Osteocyte (in vitro differentiated cells): ENCODE results near the gene USP4. TPM values are rescaled to one million over a fixed set of nuclear protein-coding genes. Genes with fewer than 3 reads are reported as not detected.
"Not testable (repeated sequence)": the region's sequence is repeated elsewhere in the genome, so short reads cannot be mapped to it uniquely, and the experiment has no call there.

Experiments used
- DNase-seq: peaks from one replicate; pipeline ENCODE4 v3.0.0; 2021; ENCODE audit warnings: mixed read lengths; ENCODE audit not compliant: unreplicated experiment; ENCODE audit errors: extremely low spot score
- H3K27ac Mint-ChIP-seq: one replicate; pipeline ENCODE4 v1.8.0; 2021; ENCODE audit warnings: mild to moderate bottlenecking, mixed read lengths; ENCODE audit not compliant: unreplicated experiment
- H3K27me3 Mint-ChIP-seq: one replicate; pipeline ENCODE4 v1.8.0; 2021; ENCODE audit warnings: mixed read lengths; ENCODE audit not compliant: unreplicated experiment
- H3K36me3 Mint-ChIP-seq: one replicate; pipeline ENCODE4 v1.8.0; 2021; ENCODE audit warnings: mixed read lengths; ENCODE audit not compliant: unreplicated experiment
- H3K4me1 Mint-ChIP-seq: one replicate; pipeline ENCODE4 v1.8.0; 2021; ENCODE audit warnings: mixed read lengths; ENCODE audit not compliant: unreplicated experiment
- H3K4me3 Mint-ChIP-seq: one replicate; pipeline ENCODE4 v1.8.0; 2021; ENCODE audit warnings: mild to moderate bottlenecking, moderate library complexity, mixed read lengths; ENCODE audit not compliant: unreplicated experiment
- H3K9me3 Mint-ChIP-seq: one replicate; pipeline ENCODE4 v1.8.0; 2021; ENCODE audit warnings: mixed read lengths; ENCODE audit not compliant: unreplicated experiment
- CTCF ChIP-seq: fragments of 200-600 bp; sonication (generic); IDR thresholded peaks from 2 replicates; pipeline ENCODE4 v1.5.0; 2021; ENCODE audit warnings: antibody characterized with exemption, mild to moderate bottlenecking, moderate library complexity
- total RNA-seq: library from RNA; stranded (reverse); gene quantifications from 2 replicates; pipeline ENCODE4 v1.2.1, GENCODE V29; 2021

Gene USP4
- total RNA-seq, 1 donor from 2014 or later: 44.3 TPM

- Mint-ChIP-seq H3K27ac (peak overlapping the region; percentile 97), H3K36me3 (peaks cover 15% of the 10 kb centered on the region), H3K9me3 (no peaks in the 10 kb centered on the region)
Measured at GRCh38 chr3:49339581-49339940, 292 bp downstream of the USP4 start.

GRCh38 chr3:49333916-49334633, 5.8 kb downstream of the USP4 start:
- Mint-ChIP-seq H3K27ac (no peak overlapping the region), H3K27me3 (no peaks in the 10 kb centered on the region), H3K9me3 (no peaks in the 10 kb centered on the region), H3K4me3 (no peak overlapping the region), H3K4me1 (peaks cover 11% of the 10 kb centered on the region), H3K36me3 (peaks cover 36% of the 10 kb centered on the region)
- no peak for DNase-seq
- no peak for TF ChIP-seq CTCF

More at GRCh38 chr3:49339581-49339940, 292 bp downstream of the USP4 start:
- peaks cover 28% of the 10 kb centered on the region for H3K4me1 Mint-ChIP-seq
- peak overlapping the region; percentile 98 for H3K4me3 Mint-ChIP-seq
- no peak for TF ChIP-seq CTCF
- H3K27me3 Mint-ChIP-seq: no peaks in the 10 kb centered on the region
- DNase-seq: peak; percentile 84

- peaks cover 2% of the 10 kb centered on the region for H3K4me1 Mint-ChIP-seq
- H3K36me3 Mint-ChIP-seq: peaks cover 38% of the 10 kb centered on the region
- no peak overlapping the region for H3K4me3 Mint-ChIP-seq
- TF ChIP-seq CTCF: no peak
- H3K27me3 Mint-ChIP-seq: no peaks in the 10 kb centered on the region
- H3K27ac Mint-ChIP-seq: no peak overlapping the region
- no peak for DNase-seq
- no peaks in the 10 kb centered on the region for H3K9me3 Mint-ChIP-seq
Measured at GRCh38 chr3:49333091-49333490, 6.8 kb downstream of the USP4 start.

GRCh38 chr3:49329186-49329585, 10.7 kb downstream of the USP4 start:
- DNase-seq: no peak
- Mint-ChIP-seq H3K9me3 (no peaks in the 10 kb centered on the region), H3K27me3 (no peaks in the 10 kb centered on the region), H3K36me3 (peaks cover 42% of the 10 kb centered on the region), H3K27ac (no peak overlapping the region), H3K4me3 (no peak overlapping the region), H3K4me1 (no peaks in the 10 kb centered on the region)
- no peak for TF ChIP-seq CTCF

- H3K9me3 Mint-ChIP-seq, H3K4me1 Mint-ChIP-seq, DNase-seq, H3K27me3 Mint-ChIP-seq, H3K4me3 Mint-ChIP-seq, H3K27ac Mint-ChIP-seq: not testable (repeated sequence)
- H3K36me3 Mint-ChIP-seq: peaks cover 44% of the 10 kb centered on the region
Measured at GRCh38 chr3:49328350-49328749, 11.5 kb downstream of the USP4 start.
